ENCODE data around the gene PHF2.

PHF2 gene

GRCh38 chr9:93708289-93708986 is 132.1 kb downstream of the PHF2 start:
- Mint-ChIP-seq H3K27me3 (peaks cover 8% of the 10 kb centered on the region), H3K36me3 (no peaks in the 10 kb centered on the region), H3K27ac (no peak overlapping the region), H3K4me1 (no peaks in the 10 kb centered on the region), H3K4me3 (no peak overlapping the region), H3K9me3 (peaks cover 13% of the 10 kb centered on the region)
- ATAC-seq (ENCODE audit: low read depth) (no peak), DNase-seq (ENCODE audit: low spot score in 2 of 2) (no peak)

GRCh38 chr9:93708987-93709302 is 132.6 kb downstream of the PHF2 start:
- Mint-ChIP-seq H3K27me3 (peaks cover 11% of the 10 kb centered on the region), H3K9me3 (peaks cover 11% of the 10 kb centered on the region), H3K4me3 (no peak overlapping the region), H3K27ac (no peak overlapping the region), H3K36me3 (no peaks in the 10 kb centered on the region), H3K4me1 (no peaks in the 10 kb centered on the region)
- ATAC-seq (ENCODE audit: low read depth) (no peak), DNase-seq (ENCODE audit: low spot score in 2 of 2) (no peak)

DNA sequence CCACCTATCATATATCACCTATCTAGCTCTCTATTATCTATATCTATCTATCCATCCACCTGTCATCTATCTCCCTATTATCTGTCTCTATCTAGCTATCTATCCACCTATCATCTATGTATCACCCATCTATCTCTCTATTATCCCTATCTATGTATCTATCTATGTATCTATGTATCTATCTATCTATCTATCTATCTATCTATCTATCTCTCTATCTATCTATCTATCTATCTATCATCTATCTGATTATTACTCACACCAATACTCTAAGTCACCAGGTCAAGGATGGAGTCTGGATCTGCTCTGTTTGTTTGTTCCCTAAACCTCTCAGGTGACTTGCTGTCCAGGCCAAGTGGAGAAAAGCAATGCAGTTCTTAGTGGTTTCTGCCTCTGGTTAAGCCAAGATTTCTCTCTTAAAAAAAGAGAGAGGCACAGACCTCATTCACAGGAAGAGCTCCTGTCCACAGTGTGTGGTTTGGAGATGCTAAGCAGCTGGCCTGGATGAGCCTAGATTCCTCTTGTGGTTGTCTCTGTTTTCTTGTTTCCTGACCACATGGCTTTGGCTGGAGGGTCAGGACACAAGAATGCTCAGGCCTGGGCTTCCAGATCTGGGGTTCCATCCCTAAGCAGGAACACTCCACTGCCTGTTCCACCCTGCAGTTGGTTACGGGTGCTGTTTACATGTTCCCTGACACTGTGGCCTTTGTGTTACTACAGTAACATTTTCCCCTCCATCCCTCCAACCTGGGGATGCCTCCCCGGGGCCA is 133.4 kb downstream of the PHF2 start:
- Mint-ChIP-seq H3K4me3 (no peak overlapping the region), H3K36me3 (no peaks in the 10 kb centered on the region), H3K4me1 (no peaks in the 10 kb centered on the region), H3K27ac (no peak overlapping the region), H3K9me3 (peaks cover 8% of the 10 kb centered on the region), H3K27me3 (peaks cover 11% of the 10 kb centered on the region)
- no peak for DNase-seq (ENCODE audit: low spot score in 2 of 2)
- ATAC-seq (ENCODE audit: low read depth) = no peak

- Mint-ChIP-seq H3K36me3 (no peaks in the 10 kb centered on the region), H3K27me3 (peaks cover 11% of the 10 kb centered on the region), H3K9me3 (peaks cover 10% of the 10 kb centered on the region), H3K4me1 (no peaks in the 10 kb centered on the region), H3K27ac (no peak overlapping the region), H3K4me3 (no peak overlapping the region)
- ATAC-seq (ENCODE audit: low read depth) (no peak), DNase-seq (ENCODE audit: low spot score in 2 of 2) (no peak)
Observed at GRCh38 chr9:93710370-93710723, 134.0 kb downstream of the PHF2 start.

- H3K9me3 Mint-ChIP-seq = peaks cover 7% of the 10 kb centered on the region
- no peak for ATAC-seq (ENCODE audit: low read depth)
- H3K4me3 Mint-ChIP-seq = no peak overlapping the region
- H3K4me1 Mint-ChIP-seq = no peaks in the 10 kb centered on the region
- DNase-seq (ENCODE audit: low spot score in 2 of 2) = no peak
- peaks cover 11% of the 10 kb centered on the region for H3K27me3 Mint-ChIP-seq
- H3K36me3 Mint-ChIP-seq = no peaks in the 10 kb centered on the region
- H3K27ac Mint-ChIP-seq = no peak overlapping the region
Observed at GRCh38 chr9:93711002-93711401, 134.6 kb downstream of the PHF2 start.

GRCh38 chr9:93712896-93713295 is 136.5 kb downstream of the PHF2 start:
- ATAC-seq (ENCODE audit: low read depth) = no peak
- peaks cover 10% of the 10 kb centered on the region for H3K27me3 Mint-ChIP-seq
- H3K9me3 Mint-ChIP-seq = peaks cover 16% of the 10 kb centered on the region
- DNase-seq (ENCODE audit: low spot score in 2 of 2) = no peak
- no peak overlapping the region for H3K27ac Mint-ChIP-seq
- no peak overlapping the region for H3K4me3 Mint-ChIP-seq
- H3K4me1 Mint-ChIP-seq = no peaks in the 10 kb centered on the region
- peaks cover 2% of the 10 kb centered on the region for H3K36me3 Mint-ChIP-seq

- H3K4me3 Mint-ChIP-seq = no peak overlapping the region
- peaks cover 10% of the 10 kb centered on the region for H3K27me3 Mint-ChIP-seq
- no peaks in the 10 kb centered on the region for H3K4me1 Mint-ChIP-seq
- DNase-seq (ENCODE audit: low spot score in 2 of 2) (no peak), ATAC-seq (ENCODE audit: low read depth) (no peak)
- peaks cover 2% of the 10 kb centered on the region for H3K36me3 Mint-ChIP-seq
- H3K9me3 Mint-ChIP-seq = peaks cover 16% of the 10 kb centered on the region
- H3K27ac Mint-ChIP-seq = no peak overlapping the region
Observed at GRCh38 chr9:93713716-93714115, 137.3 kb downstream of the PHF2 start.

- H3K36me3 Mint-ChIP-seq = no peaks in the 10 kb centered on the region
- peaks cover 10% of the 10 kb centered on the region for H3K27me3 Mint-ChIP-seq
- H3K27ac Mint-ChIP-seq = no peak overlapping the region
- DNase-seq (ENCODE audit: low spot score in 2 of 2) = no peak
- H3K4me3 Mint-ChIP-seq = no peak overlapping the region
- no peak for ATAC-seq (ENCODE audit: low read depth)
- H3K9me3 Mint-ChIP-seq = peaks cover 7% of the 10 kb centered on the region
- H3K4me1 Mint-ChIP-seq = no peaks in the 10 kb centered on the region
Observed at GRCh38 chr9:93721417-93721965, 145.1 kb downstream of the PHF2 start.

DNA sequence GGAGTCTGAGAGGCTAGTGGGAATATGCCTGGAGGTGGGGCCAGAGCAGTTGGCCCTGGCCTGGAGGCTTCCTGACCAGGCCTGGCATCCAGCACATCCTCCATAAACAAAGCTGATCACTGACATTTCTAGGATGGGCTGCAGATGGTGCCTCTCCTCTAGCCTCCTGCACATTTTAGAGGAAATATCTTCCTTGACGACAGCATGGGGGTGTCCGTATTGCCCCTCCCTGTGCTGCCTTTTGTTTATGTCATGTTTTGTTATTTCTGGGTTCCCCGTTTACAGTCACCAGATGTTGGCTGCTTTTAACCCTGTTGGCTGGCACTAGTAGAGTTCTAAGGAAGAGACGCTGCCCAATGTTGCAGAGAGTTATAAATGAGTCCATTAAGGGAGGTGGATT is 148.5 kb downstream of the PHF2 start:
- H3K27me3 Mint-ChIP-seq = peaks cover 19% of the 10 kb centered on the region
- H3K9me3 Mint-ChIP-seq = peaks cover 2% of the 10 kb centered on the region
- no peak overlapping the region for H3K27ac Mint-ChIP-seq

DNA sequence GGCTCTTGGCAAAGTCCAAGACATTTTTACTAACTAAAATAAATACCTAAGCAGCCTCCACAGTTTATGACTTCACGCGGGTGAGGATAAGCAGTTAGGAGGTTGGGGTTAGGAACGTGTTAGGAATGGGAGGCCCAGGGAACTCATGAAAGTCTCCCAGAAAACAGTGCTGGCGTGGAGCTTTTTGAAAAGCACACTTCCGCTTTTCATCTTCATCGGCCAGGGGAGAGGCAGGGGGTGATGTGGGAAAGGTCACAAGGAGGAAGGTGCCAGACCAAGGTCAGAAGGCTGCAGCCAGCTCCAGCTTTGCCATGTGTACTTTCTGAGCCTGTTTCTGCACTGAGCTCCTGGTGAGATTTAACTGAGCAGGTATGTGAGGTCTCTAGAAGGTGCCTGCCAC is 149.0 kb downstream of the PHF2 start:
- Mint-ChIP-seq H3K27me3 (peaks cover 20% of the 10 kb centered on the region), H3K27ac (no peak overlapping the region), H3K4me3 (no peak overlapping the region), H3K9me3 (peaks cover 2% of the 10 kb centered on the region), H3K36me3 (peaks cover 2% of the 10 kb centered on the region), H3K4me1 (no peaks in the 10 kb centered on the region)
- DNase-seq (ENCODE audit: low spot score in 2 of 2) = no peak
- ATAC-seq (ENCODE audit: low read depth) = no peak

More for the DNA sequence above, 148.5 kb downstream of the PHF2 start:
- peaks cover 2% of the 10 kb centered on the region for H3K36me3 Mint-ChIP-seq
- no peaks in the 10 kb centered on the region for H3K4me1 Mint-ChIP-seq
- DNase-seq (ENCODE audit: low spot score in 2 of 2) (no peak), ATAC-seq (ENCODE audit: low read depth) (no peak)
- no peak overlapping the region for H3K4me3 Mint-ChIP-seq

- no peak overlapping the region for H3K27ac Mint-ChIP-seq
- H3K36me3 Mint-ChIP-seq = peaks cover 2% of the 10 kb centered on the region
- H3K4me3 Mint-ChIP-seq = no peak overlapping the region
- peaks cover 5% of the 10 kb centered on the region for H3K9me3 Mint-ChIP-seq
- ATAC-seq (ENCODE audit: low read depth) (no peak), DNase-seq (ENCODE audit: low spot score in 2 of 2) (no peak)
- peaks cover 22% of the 10 kb centered on the region for H3K27me3 Mint-ChIP-seq
- no peaks in the 10 kb centered on the region for H3K4me1 Mint-ChIP-seq
Observed at GRCh38 chr9:93726147-93726546, 149.8 kb downstream of the PHF2 start.
